Superior temporal gyrus (tissue), 1 donor: ENCODE measurements around the gene ADSS1.

Source experiments
- DNase-seq: peaks from one replicate; pipeline ENCODE4 v3.0.0-alpha.2; 2016; ENCODE audit errors: extremely low spot score

ADSS1 gene

GRCh38 chr14:104768437-104769323 is 44.7 kb downstream of the ADSS1 start:
- peak; percentile 90 for DNase-seq

- DNase-seq: no peak
Measured at GRCh38 chr14:104769324-104770071, 45.5 kb downstream of the ADSS1 start.

- DNase-seq: no peak
Measured at GRCh38 chr14:104770072-104770579, 46.1 kb downstream of the ADSS1 start.

- DNase-seq: no peak
Measured at GRCh38 chr14:104770851-104771272, 46.8 kb downstream of the ADSS1 start.

GRCh38 chr14:104771374-104771773 is 47.3 kb downstream of the ADSS1 start:
- no peak for DNase-seq

- no peak for DNase-seq
Measured at GRCh38 chr14:104771918-104772706, 48.1 kb downstream of the ADSS1 start.

GRCh38 chr14:104772707-104773504 is 48.9 kb downstream of the ADSS1 start:
- DNase-seq: no peak

GRCh38 chr14:104773505-104774452 is 49.8 kb downstream of the ADSS1 start:
- DNase-seq: no peak

- DNase-seq: no peak
Measured at GRCh38 chr14:104774453-104775072, 50.5 kb downstream of the ADSS1 start.

GRCh38 chr14:104775073-104775489 is 51.1 kb downstream of the ADSS1 start:
- DNase-seq: no peak

- no peak for DNase-seq
Measured at GRCh38 chr14:104776481-104776880, 52.5 kb downstream of the ADSS1 start.

GRCh38 chr14:104776961-104777807 is 53.2 kb downstream of the ADSS1 start:
- DNase-seq: no peak

GRCh38 chr14:104777808-104778249 is 53.8 kb downstream of the ADSS1 start:
- DNase-seq: no peak

GRCh38 chr14:104778694-104779331 is 54.8 kb downstream of the ADSS1 start:
- no peak for DNase-seq

GRCh38 chr14:104779776-104780512 is 55.9 kb downstream of the ADSS1 start:
- no peak for DNase-seq

GRCh38 chr14:104780513-104781030 is 56.5 kb downstream of the ADSS1 start:
- no peak for DNase-seq
